HG02981 (cell line): Measurements from ENCODE around the gene SKI.
"Not testable (repeated sequence)": the region's sequence is repeated elsewhere in the genome, so short reads cannot be mapped to it uniquely, and the experiment has no call there.

Experiments used
- ATAC-seq: cut with Tn5 transposase; IDR thresholded peaks from one replicate; pipeline ENCODE4 v1.9.1; 2021; ENCODE audit warnings: mild to moderate bottlenecking, moderate library complexity; ENCODE audit not compliant: unreplicated experiment

Gene SKI

GRCh38 chr1:2290595-2291510 is 62.7 kb downstream of the SKI start:
- ATAC-seq = peak; percentile 66

- ATAC-seq = no peak
Observed at GRCh38 chr1:2291577-2291976, 63.5 kb downstream of the SKI start.

- no peak for ATAC-seq
Observed at GRCh38 chr1:2292725-2293450, 64.8 kb downstream of the SKI start.

- no peak for ATAC-seq
Observed at GRCh38 chr1:2294033-2294724, 66.1 kb downstream of the SKI start.

- ATAC-seq = no peak
Observed at GRCh38 chr1:2294725-2295078, 66.6 kb downstream of the SKI start.

GRCh38 chr1:2295526-2295925 is 67.4 kb downstream of the SKI start:
- ATAC-seq = no peak

- ATAC-seq = not testable (repeated sequence)
Observed at GRCh38 chr1:2296211-2296610, 68.1 kb downstream of the SKI start.

GRCh38 chr1:2296614-2297013 is 68.5 kb downstream of the SKI start:
- no peak for ATAC-seq

- ATAC-seq = no peak
Observed at GRCh38 chr1:2297246-2298011, 69.3 kb downstream of the SKI start.

- ATAC-seq = no peak
Observed at GRCh38 chr1:2298685-2299084, 70.6 kb downstream of the SKI start.

GRCh38 chr1:2299131-2299627 is 71.1 kb downstream of the SKI start:
- ATAC-seq = no peak

- peak; percentile 79 for ATAC-seq
Observed at GRCh38 chr1:2300004-2300771, 72.1 kb downstream of the SKI start.

GRCh38 chr1:2300851-2301606 is 72.9 kb downstream of the SKI start:
- peak; percentile 52 for ATAC-seq

GRCh38 chr1:2301607-2302291 is 73.6 kb downstream of the SKI start:
- no peak for ATAC-seq

GRCh38 chr1:2302292-2302925 is 74.3 kb downstream of the SKI start:
- no peak for ATAC-seq

- ATAC-seq = no peak
Observed at GRCh38 chr1:2303016-2303775, 75.1 kb downstream of the SKI start.

GRCh38 chr1:2303781-2304180 is 75.7 kb downstream of the SKI start:
- no peak for ATAC-seq
